HepG2 (cell line): ENCODE measurements around the gene S100A11. TPM values are rescaled to one million over a fixed set of nuclear protein-coding genes. Genes with fewer than 3 reads are reported as not detected.
A peak's percentile ranks its signal among the peaks of the same experiment; 100 is the strongest.

ENCODE experiments used
- ATAC-seq: fragments of 200-7000 bp; cut with Tn5 transposase; 3 replicates; pipeline ENCODE4 v1.9.1; 2020; ENCODE audit warnings: mild to moderate bottlenecking, moderate library complexity
- Bru-seq: library from RNA; stranded (reverse); fragments of 400-500 nt; gene quantifications from one replicate; lab custom pipeline; 2021; lab: Mats Ljungman, UMichigan
- BruChase-seq, 2 experiments: library from RNA; stranded (reverse); fragments of 400-500 nt; gene quantifications; one replicate each; lab custom pipeline; 2021; lab: Mats Ljungman, UMichigan
- BruUV-seq: library from RNA; stranded (reverse); fragments of 400-500 nt; replicated peaks from 2 replicates; lab custom pipeline; 2021; lab: Mats Ljungman, UMichigan
- CTCF ChIA-PET: fragments of 300-600 bp; formaldehyde crosslinking; extraction: SDS; loops from one replicate; lab custom pipeline; 2021; ENCODE audit warnings: low total read pairs, inconsistent platforms, low intra/inter-chr PET ratio; lab: Yijun Ruan, JAX
- POLR2A ChIA-PET: fragments of 350-600 bp; sonication (Branson Sonifier 250); formaldehyde crosslinking; loops from one replicate; lab custom pipeline; 2020; ENCODE audit warnings: antibody characterized with exemption, inconsistent platforms; lab: Yijun Ruan, JAX
- DNase-seq: peaks from one replicate; pipeline ENCODE4 v3.0.0-alpha.2; 2015; ENCODE audit warnings: low spot score
- FAIRE-seq: peaks from 3 replicates; lab custom pipeline; 2011; peaks lifted over from hg19 to GRCh38; lab: Jason Lieb, UNC
- H2AFZ ChIP-seq: one replicate; pipeline ENCODE4 v1.6.1; 2011; ENCODE audit warnings: low read length, inconsistent platforms
- H3K27ac ChIP-seq: fragments of 300-600 bp; 3 replicates; pipeline ENCODE4 v1.8.0; 2011; ENCODE audit warnings: mixed run types, mild to moderate bottlenecking, mixed read lengths, low read length, inconsistent platforms; ENCODE audit not compliant: insufficient read depth; ENCODE audit errors: extremely low read length
- H3K27me3 ChIP-seq, 2 experiments: fragments of 200-600 bp in 1 of 2; 2 replicates in 1 of 2; 3 replicates in 1 of 2; pipeline versions ENCODE4 v1.6.0 to v1.8.0; 2011; ENCODE audit warnings: low read length in 2 of 2, mild to moderate bottlenecking in 2 of 2, moderate library complexity in 2 of 2, inconsistent platforms in 1 of 2; ENCODE audit not compliant: insufficient read depth in 2 of 2, control insufficient read depth in 1 of 2
- H3K36me3 ChIP-seq, 2 experiments: fragments of 200-600 bp in 1 of 2; replicated peaks in 1 of 2; 2 replicates in 1 of 2; 3 replicates in 1 of 2; pipeline versions ENCODE4 v1.5.1 to v1.8.0; 2011; ENCODE audit warnings: low read length in 2 of 2, inconsistent platforms in 1 of 2; ENCODE audit not compliant: insufficient read depth in 2 of 2, control insufficient read depth in 1 of 2
- H3K4me1 ChIP-seq: 2 replicates; pipeline ENCODE4 v1.5.1; 2012; ENCODE audit warnings: low read length, inconsistent platforms; ENCODE audit not compliant: insufficient read depth
- H3K4me2 ChIP-seq: 2 replicates; pipeline ENCODE4 v1.6.0; 2011; ENCODE audit warnings: low read depth, low read length, inconsistent platforms
- H3K4me3 ChIP-seq, 3 experiments: fragments of 200-600 bp in 1 of 3; sonication (generic), shearing (Covaris generic) in 1 of 3; replicated peaks in 1 of 3; 2 replicates each; pipeline ENCODE4 v1.5.1; 2011 to 2016; ENCODE audit warnings: low read length in 3 of 3, inconsistent platforms in 2 of 3, low read depth in 2 of 3, mild to moderate bottlenecking in 2 of 3, control low read depth in 1 of 3, mixed read lengths in 1 of 3; ENCODE audit not compliant: insufficient read depth in 1 of 3
- H3K79me2 ChIP-seq: one replicate; pipeline ENCODE4 v1.6.1; 2011; ENCODE audit warnings: low read length, inconsistent platforms; ENCODE audit not compliant: insufficient read depth
- H3K9ac ChIP-seq: 2 replicates; pipeline ENCODE4 v1.6.0; 2011; ENCODE audit warnings: mild to moderate bottlenecking, low read depth, low read length, inconsistent platforms; ENCODE audit not compliant: insufficient read depth
- H3K9me3 ChIP-seq: 2 replicates; pipeline ENCODE4 v1.5.1; 2012; ENCODE audit warnings: mild to moderate bottlenecking, low read length
- H4K20me1 ChIP-seq: 2 replicates; pipeline ENCODE4 v1.6.0; 2011; ENCODE audit warnings: inconsistent platforms, mild to moderate bottlenecking, low read length, moderate library complexity; ENCODE audit not compliant: insufficient read depth
- ARID5B ChIP-seq: IDR thresholded peaks from 2 replicates; pipeline ENCODE4 v1.4.0; 2020; ENCODE audit warnings: mild to moderate bottlenecking, missing genetic modification reagents
- NONO ChIP-seq, 2 experiments: fragments of 450-650 bp in 1 of 2; sonication (generic) in 1 of 2; formaldehyde crosslinking in 1 of 2; IDR thresholded peaks in 1 of 2; conservative IDR thresholded peaks in 1 of 2; 2 replicates each; pipeline versions ENCODE4 v1.6.1 to v1.8.0; 2017 to 2022; ENCODE audit warnings: mild to moderate bottlenecking in 1 of 2, missing genetic modification reagents in 1 of 2, moderate library complexity in 1 of 2
- SNAPC4 ChIP-seq: sonication (generic); formaldehyde crosslinking; IDR thresholded peaks from 2 replicates; pipeline ENCODE4 v1.4.0; 2020; ENCODE audit warnings: mild to moderate bottlenecking, missing genetic modification reagents
- ZNF451 ChIP-seq: sonication (generic); formaldehyde crosslinking; IDR thresholded peaks from 2 replicates; pipeline ENCODE4 v1.5.0; 2020; ENCODE audit warnings: mild to moderate bottlenecking, missing genetic modification reagents
- ZNF652 ChIP-seq: IDR thresholded peaks from 2 replicates; pipeline ENCODE4 v1.6.1; 2016; ENCODE audit warnings: low read depth, borderline replicate concordance
- WGBS: methylation state at CpG from one replicate; pipeline ENCODE4 v1.1.6; 2017; ENCODE audit warnings: low lambda C conversion rate; 5-methylcytosine and 5-hydroxymethylcytosine counted together
- in situ Hi-C: cut with HindIII; loops from 2 replicates; pipeline ENCODE4 v1.10.0; 2017; ENCODE audit warnings: low pct_unique_long_range_greater_than_20kb; ENCODE audit not compliant: extremely low pct_ligation_motif_present
- intact Hi-C: fragments of 100-400 bp; cut with micrococcal nuclease; formaldehyde crosslinking; loops from one replicate; pipeline ENCODE4 v1.10.0; 2022; ENCODE audit not compliant: unreplicated experiment
- long read RNA-seq, 2 experiments: library from RNA in 1 of 2; library from polyadenylated mRNA in 1 of 2; stranded (forward) in 1 of 2; unstranded in 1 of 2; transcript quantifications; one replicate each; pipeline ENCODE4 v2.0.0, GENCODE V29; 2019 to 2022
- polyA minus RNA-seq, 3 experiments: library from RNA; depleted of rRNA, polyadenylated mRNA; stranded (reverse); fragments of >200 nt; gene quantifications; 2 replicates each; pipeline ENCODE4 v1.2.3, GENCODE V29; 2011; ENCODE audit warnings: low replicate concordance in 1 of 3
- polyA plus RNA-seq, 8 experiments: library from polyadenylated mRNA; depleted of rRNA in 3 of 8; stranded (reverse) in 7 of 8; unstranded in 1 of 8; fragments of >200 nt; fragmentation: Illumina TruSeq in 4 of 8; extraction: Trizol in 4 of 8; gene quantifications; 2 replicates each; pipeline versions ENCODE4 v1.2.1 to v1.2.3, GENCODE V29; 2011 to 2016; ENCODE audit warnings: low read depth in 4 of 8, missing spikeins in 1 of 8, mixed read lengths in 1 of 8; ENCODE audit not compliant: insufficient read depth in 1 of 8
- total RNA-seq, 5 experiments: library from RNA; depleted of rRNA; stranded (reverse); fragments of >200 nt; fragmentation: Illumina TruSeq; extraction: Trizol; gene quantifications; 2 replicates each; pipeline ENCODE4 v1.2.3, GENCODE V29; 2016; ENCODE audit warnings: low read depth in 1 of 5

The S100A11 gene
- 5.9 and 6.6 TPM in 2 replicates for total RNA-seq (2016; rRNA removed; fragmentation: Illumina TruSeq; extraction: Trizol)
- 1.3 and 3.2 TPM in 2 replicates for total RNA-seq (2016; cell fraction: cytosol; rRNA removed; fragmentation: Illumina TruSeq; extraction: Trizol; ENCODE audit: low read depth)
- 4.3 and 7.0 TPM in 2 replicates for total RNA-seq (2016; cell fraction: insoluble cytoplasmic fraction; rRNA removed; fragmentation: Illumina TruSeq; extraction: Trizol)
- total RNA-seq (2016; cell fraction: membrane; rRNA removed; fragmentation: Illumina TruSeq; extraction: Trizol), result 3.4 and 3.6 TPM in 2 replicates
- total RNA-seq (2016; cell fraction: nucleus; rRNA removed; fragmentation: Illumina TruSeq; extraction: Trizol), result 1.3 and 2.0 TPM in 2 replicates
- 32.5 and 34.4 TPM in 2 replicates for polyA plus RNA-seq (2011; rRNA removed)
- polyA plus RNA-seq (2011; cell fraction: cytosol; rRNA removed), result 34.2 and 35.0 TPM in 2 replicates
- 3.5 and 6.0 TPM in 2 replicates for polyA plus RNA-seq (2011; cell fraction: nucleus; rRNA removed)
- 12.4 and 19.5 TPM in 2 replicates for polyA plus RNA-seq (2012)
- polyA plus RNA-seq (2016; cell fraction: cytosol; fragmentation: Illumina TruSeq; extraction: Trizol; ENCODE audit: low read depth), result 10.8 and 13.7 TPM in 2 replicates
- 24.8 and 27.8 TPM in 2 replicates for polyA plus RNA-seq (2016; cell fraction: insoluble cytoplasmic fraction; fragmentation: Illumina TruSeq; extraction: Trizol; ENCODE audit: low read depth)
- polyA plus RNA-seq (2016; cell fraction: membrane; fragmentation: Illumina TruSeq; extraction: Trizol; ENCODE audit: low read depth), result 11.2 and 13.6 TPM in 2 replicates
- polyA plus RNA-seq (2016; cell fraction: nucleus; fragmentation: Illumina TruSeq; extraction: Trizol; ENCODE audit: insufficient read depth, low read depth), result 8.1 and 10.6 TPM in 2 replicates
- polyA minus RNA-seq (2011; rRNA and poly(A)+ RNA removed; ENCODE audit: low replicate concordance), result 24.1 and 1,581 TPM in 2 replicates
- 14.6 and 16.4 TPM in 2 replicates for polyA minus RNA-seq (2011; cell fraction: cytosol; rRNA and poly(A)+ RNA removed)
- polyA minus RNA-seq (2011; cell fraction: nucleus; rRNA and poly(A)+ RNA removed), result 5.2 and 6.7 TPM in 2 replicates
- percentile 55 among the genes with signal in this experiment for Bru-seq, nascent RNA
- percentile 65 among the genes with signal in this experiment for BruChase-seq, experiment 1, labeled RNA remaining after a 6-hour chase
- percentile 52 among the genes with signal in this experiment for BruChase-seq, experiment 2, labeled RNA remaining after a 2-hour chase
- long read RNA-seq, experiment 1, transcript S100A11-201 (3 exons, 594 nt), result major isoform, 49 of 50 reads
- long read RNA-seq, experiment 1, partial matches to known transcripts, result 1 of 50 reads
- long read RNA-seq, experiment 1, other reads (novel, unspliced or antisense), result 0 of 50 reads
- long read RNA-seq, experiment 2, transcript S100A11-201 (3 exons, 594 nt), result major isoform, 87 of 92 reads
- long read RNA-seq, experiment 2, partial matches to known transcripts, result 2 of 92 reads
- long read RNA-seq, experiment 2, other reads (novel, unspliced or antisense), result 2 of 92 reads

- H2AFZ ChIP-seq, result no peak within 1 kb of the TSS
- ChIA-PET CTCF (no interaction called here), POLR2A (interaction anchor here (0.6 to 3.8 kb wide), 3 partner anchors 11 to 206 kb away, joined by 3 to 30 read pairs (median 4); no protein-coding TSS in a partner anchor)
- H4K20me1 ChIP-seq, result no peaks in the 10 kb centered on the region
- no peak for FAIRE-seq
- DNase-seq, result peak; percentile 34
- BruUV-seq, result TSS peak; percentile 71
- no peaks in the 10 kb centered on the region for H3K9me3 ChIP-seq
- peaks cover 0 to 40% of the 10 kb centered on the region in 2 experiments; a peak in 1 of 5 replicates for H3K27me3 ChIP-seq
- no peaks in the 10 kb centered on the region for H3K79me2 ChIP-seq
- in situ Hi-C loops, result no loop called here
- H3K4me3 ChIP-seq, result peak within 1 kb of the TSS; percentile 53 to 70 (median 59)
- 0 out of 5 replicates have a peak, but pooled peaks cover 0 to 2% of the 10 kb centered on the region in 2 experiments for H3K36me3 ChIP-seq
- H3K4me1 ChIP-seq, result peaks cover 35% of the 10 kb centered on the region
- peak within 1 kb of the TSS; percentile 82 for H3K4me2 ChIP-seq
- WGBS, result 1% methylated on average over 39 of the region's 53 CpGs
- H3K9ac ChIP-seq, result peak within 1 kb of the TSS; percentile 41; the same call in 1 of the 2 replicates
- intact Hi-C loops, result no loop called here
- no peak within 1 kb of the TSS for H3K27ac ChIP-seq
- peak; percentile 88 for ATAC-seq
- peak; percentile 19; the same call in 1 of the 2 replicates for TF ChIP-seq ARID5B (CRISPR knock-in tag)
- 0 out of 2 replicates have a peak, but pooled peaks have one; percentile 28 for TF ChIP-seq SNAPC4 (CRISPR knock-in tag)
- no peak for TF ChIP-seq NONO (IDR thresholded peaks at IDR 0.05)
- no peak for TF ChIP-seq NONO (CRISPR knock-in tag; conservative IDR thresholded peaks at IDR 0.05)
- TF ChIP-seq ZNF451 (CRISPR knock-in tag), result no peak
- no peak for TF ChIP-seq ZNF652
Observed at GRCh38 chr1:152036267-152037216, at the start of gene S100A11. S100A11 (minus strand) TSS chr1:152037004; CDS start chr1:152036915, 89 bp downstream.
